ENCODE results near the gene TMUB1. TPM values are rescaled to one million over a fixed set of nuclear protein-coding genes. Genes with fewer than 3 reads are reported as not detected.
"Not testable (repeated sequence)": the region's sequence is repeated elsewhere in the genome, so short reads cannot be mapped to it uniquely, and the experiment has no call there.

The TMUB1 gene
- total RNA-seq, 1 experiment from 2014 or later = 43.8 TPM

GRCh38 chr7:151045262-151045661 is 38.0 kb downstream of the TMUB1 start:
- H3K36me3 ChIP-seq (ENCODE audit: insufficient read depth, low read length, poor library complexity, severe bottlenecking) = no peaks in the 10 kb centered on the region
- CTCF ChIA-PET = no interaction called here
- H3K27me3 ChIP-seq (replicated peaks; ENCODE audit: insufficient read depth, low read depth, low read length, poor library complexity) = no peaks in the 10 kb centered on the region
- no peaks in the 10 kb centered on the region for H3K4me1 ChIP-seq (ENCODE audit: insufficient read depth, low read length, poor library complexity, severe bottlenecking)
- no peak overlapping the region for H3K27ac ChIP-seq (ENCODE audit: low read depth, low read length, poor library complexity, severe bottlenecking)
- POLR2A ChIA-PET (ENCODE audit: low non-redundant PET) = no interaction called here
- TF ChIP-seq EZH2 (IDR thresholded peaks at IDR 0.05; ENCODE audit: borderline replicate concordance, low read depth, low read length, poor library complexity, severe bottlenecking) = no peak
- no peak for TF ChIP-seq CTCF (conservative IDR thresholded peaks at IDR 0.05; ENCODE audit: low read depth, low read length)
- no peak overlapping the region for H3K4me3 ChIP-seq (ENCODE audit: low read depth, low read length, poor library complexity, severe bottlenecking)
- intact Hi-C loops (cut with micrococcal nuclease; ENCODE audit: unreplicated experiment) = no loop called here
- no TSS peak for BruUV-seq (replicated peaks)
- H3K9me3 ChIP-seq (ENCODE audit: low read depth, low read length, poor library complexity, severe bottlenecking) = no peaks in the 10 kb centered on the region
- no peak for DNase-seq (ENCODE audit: low spot score)

- Histone ChIP-seq H3K27ac (ENCODE audit: low read depth, low read length, poor library complexity, severe bottlenecking) (no peak overlapping the region), H3K4me3 (ENCODE audit: low read depth, low read length, poor library complexity, severe bottlenecking) (no peak overlapping the region), H3K9me3 (ENCODE audit: low read depth, low read length, poor library complexity, severe bottlenecking) (no peaks in the 10 kb centered on the region), H3K27me3 (replicated peaks; ENCODE audit: insufficient read depth, low read depth, low read length, poor library complexity) (no peaks in the 10 kb centered on the region), H3K36me3 (ENCODE audit: insufficient read depth, low read length, poor library complexity, severe bottlenecking) (no peaks in the 10 kb centered on the region), H3K4me1 (ENCODE audit: insufficient read depth, low read length, poor library complexity, severe bottlenecking) (peaks cover 5% of the 10 kb centered on the region)
- intact Hi-C loops (cut with micrococcal nuclease; ENCODE audit: unreplicated experiment) = no loop called here
- CTCF ChIA-PET = no interaction called here
- TF ChIP-seq CTCF (conservative IDR thresholded peaks at IDR 0.05; ENCODE audit: low read depth, low read length) = no peak
- TF ChIP-seq EZH2 (IDR thresholded peaks at IDR 0.05; ENCODE audit: borderline replicate concordance, low read depth, low read length, poor library complexity, severe bottlenecking) = no peak
- no TSS peak for BruUV-seq (replicated peaks)
- DNase-seq (ENCODE audit: low spot score) = no peak
- POLR2A ChIA-PET (ENCODE audit: low non-redundant PET) = no interaction called here
Observed at GRCh38 chr7:151043959-151044358, 39.3 kb downstream of the TMUB1 start.

- H3K9me3 ChIP-seq (ENCODE audit: low read depth, low read length, poor library complexity, severe bottlenecking); H3K4me3 ChIP-seq (ENCODE audit: low read depth, low read length, poor library complexity, severe bottlenecking); intact Hi-C loops (cut with micrococcal nuclease; ENCODE audit: unreplicated experiment); H3K27ac ChIP-seq (ENCODE audit: low read depth, low read length, poor library complexity, severe bottlenecking); BruUV-seq (replicated peaks); H3K36me3 ChIP-seq (ENCODE audit: insufficient read depth, low read length, poor library complexity, severe bottlenecking); H3K4me1 ChIP-seq (ENCODE audit: insufficient read depth, low read length, poor library complexity, severe bottlenecking); H3K27me3 ChIP-seq (replicated peaks; ENCODE audit: insufficient read depth, low read depth, low read length, poor library complexity); POLR2A ChIA-PET (ENCODE audit: low non-redundant PET); CTCF ChIA-PET; DNase-seq (ENCODE audit: low spot score): not testable (repeated sequence)
Observed at GRCh38 chr7:151043449-151043848, 39.8 kb downstream of the TMUB1 start.

- H3K4me1 ChIP-seq (ENCODE audit: insufficient read depth, low read length, poor library complexity, severe bottlenecking) = peaks cover 9% of the 10 kb centered on the region
- H3K4me3 ChIP-seq (ENCODE audit: low read depth, low read length, poor library complexity, severe bottlenecking) = no peak overlapping the region
- BruUV-seq (replicated peaks) = no TSS peak
- no peaks in the 10 kb centered on the region for H3K27me3 ChIP-seq (replicated peaks; ENCODE audit: insufficient read depth, low read depth, low read length, poor library complexity)
- intact Hi-C loops (cut with micrococcal nuclease; ENCODE audit: unreplicated experiment) = no loop called here
- H3K36me3 ChIP-seq (ENCODE audit: insufficient read depth, low read length, poor library complexity, severe bottlenecking) = no peaks in the 10 kb centered on the region
- no peak for DNase-seq (ENCODE audit: low spot score)
- no peaks in the 10 kb centered on the region for H3K9me3 ChIP-seq (ENCODE audit: low read depth, low read length, poor library complexity, severe bottlenecking)
- no peak overlapping the region for H3K27ac ChIP-seq (ENCODE audit: low read depth, low read length, poor library complexity, severe bottlenecking)
- no peak for TF ChIP-seq CTCF (conservative IDR thresholded peaks at IDR 0.05; ENCODE audit: low read depth, low read length)
- TF ChIP-seq EZH2 (IDR thresholded peaks at IDR 0.05; ENCODE audit: borderline replicate concordance, low read depth, low read length, poor library complexity, severe bottlenecking) = no peak
- ChIA-PET CTCF (no interaction called here), POLR2A (ENCODE audit: low non-redundant PET) (no interaction called here)
Observed at GRCh38 chr7:151040616-151041375, 42.5 kb downstream of the TMUB1 start.
